ENCODE results near the gene PCGF3.

The PCGF3 gene

DNA sequence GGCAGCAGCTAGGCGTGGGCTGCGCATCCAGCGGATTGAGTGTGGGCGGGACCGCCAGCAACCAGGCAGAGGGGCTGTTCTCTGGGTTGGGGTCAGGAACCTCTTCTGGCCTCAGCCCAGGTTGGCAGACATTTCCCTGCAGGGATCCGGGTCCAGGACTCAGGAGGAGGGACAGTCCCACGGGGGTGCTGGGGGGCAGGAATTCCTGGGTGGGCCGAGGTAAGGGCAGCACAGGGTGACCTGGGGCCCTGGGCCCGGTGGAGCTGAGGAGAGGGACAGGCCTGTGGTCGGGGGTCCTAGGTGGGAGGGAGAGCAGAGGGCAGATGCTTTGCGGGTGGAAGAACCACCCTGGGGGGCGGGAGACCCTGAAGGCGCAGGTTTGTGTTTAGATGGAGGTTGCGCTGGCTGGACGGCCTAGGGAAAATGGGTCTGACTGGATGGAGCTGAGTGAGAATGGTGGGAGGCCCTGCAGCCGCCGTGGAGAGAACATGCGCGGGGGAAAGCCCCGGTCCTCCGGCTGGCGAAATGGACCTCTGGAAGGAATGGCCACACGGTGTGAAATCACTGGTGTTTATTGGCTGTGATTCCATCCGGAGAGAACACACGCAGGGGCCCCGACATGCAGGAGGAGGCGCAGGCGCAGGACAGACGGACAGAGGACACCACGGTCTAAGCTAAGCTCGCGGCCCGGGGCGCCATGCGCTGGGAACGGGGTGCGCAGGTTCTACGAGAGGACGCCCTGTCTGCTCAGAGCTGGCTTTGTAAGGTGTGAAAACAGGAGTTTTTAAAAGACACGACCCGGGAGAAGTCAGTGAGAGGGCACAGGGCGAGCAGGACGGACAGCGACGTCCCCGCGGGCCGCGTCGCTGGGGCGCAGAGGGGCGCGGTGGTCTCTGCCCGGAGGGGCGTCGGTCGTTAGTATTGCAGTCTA is 79.0 kb downstream of the PCGF3 start:
- DNase-seq, result no peak

DNA sequence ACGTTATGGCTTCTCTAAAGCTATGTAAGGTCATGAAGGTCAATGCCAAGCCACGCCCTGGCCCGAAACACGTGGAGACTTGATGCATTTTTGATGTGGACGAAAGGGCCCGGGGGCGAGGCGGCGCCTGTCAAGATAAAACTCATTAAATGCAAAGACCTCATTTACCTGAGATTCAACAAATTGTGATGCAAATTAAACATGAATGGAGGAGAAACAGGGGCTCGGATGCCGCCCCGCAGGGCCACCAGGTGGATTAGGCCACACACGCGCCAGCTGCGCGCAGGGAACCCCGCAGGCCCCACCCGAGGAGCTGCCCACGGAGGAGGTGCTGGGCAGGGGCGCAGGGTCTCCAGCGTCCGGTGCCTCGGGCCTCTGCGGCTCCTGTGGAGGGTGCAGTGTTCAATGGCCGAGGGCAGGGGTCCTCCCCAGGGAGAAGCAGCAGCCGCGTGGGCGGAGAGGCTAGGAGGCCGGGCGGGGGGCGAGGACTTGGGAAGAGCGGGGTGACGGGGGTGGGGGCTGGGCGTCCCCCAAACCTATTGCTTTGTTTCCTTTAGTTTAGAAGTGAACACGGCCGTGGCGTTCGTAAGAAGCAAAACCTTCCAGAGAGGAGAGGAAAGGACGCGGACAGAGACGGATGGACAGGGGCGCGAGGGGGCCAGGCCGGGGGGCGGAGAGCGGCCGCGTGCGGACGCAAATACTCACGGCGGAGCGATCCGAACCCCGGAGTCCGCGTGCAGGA is 79.9 kb downstream of the PCGF3 start:
- no peak for DNase-seq

DNA sequence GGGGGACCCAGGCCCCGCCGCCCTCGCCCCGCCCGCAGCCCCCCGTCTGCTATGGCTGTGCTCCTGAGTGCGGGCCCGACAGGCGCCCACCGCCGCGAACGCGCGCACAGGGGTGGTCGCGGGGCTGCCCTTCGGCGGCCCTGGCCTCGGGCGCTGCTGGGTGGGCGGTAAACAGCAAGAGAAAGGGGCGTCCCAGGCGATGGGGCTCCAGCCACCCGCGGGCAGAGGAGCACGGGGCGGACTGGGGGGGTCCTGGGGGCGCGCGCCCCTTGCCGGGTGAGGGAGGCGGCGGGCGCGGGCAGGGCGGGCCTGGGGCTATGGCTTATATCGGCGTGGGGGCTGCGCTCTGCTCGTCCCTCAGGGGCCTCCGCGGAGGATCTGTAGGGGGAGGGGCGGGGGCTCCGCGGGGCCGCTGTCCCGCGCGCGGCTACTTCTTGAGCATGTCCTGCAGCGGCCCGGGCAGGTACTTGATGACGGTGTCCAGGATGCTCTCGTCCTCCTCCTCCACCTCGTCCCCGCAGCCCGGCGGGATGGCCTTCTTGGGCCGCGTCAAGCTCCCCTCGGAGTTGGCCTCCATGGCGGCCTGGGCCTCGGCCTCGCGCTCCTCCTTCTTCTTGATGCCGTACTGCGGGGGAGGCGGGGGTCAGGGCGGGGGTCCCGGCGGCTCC is 80.6 kb downstream of the PCGF3 start:
- no peak for DNase-seq

DNA sequence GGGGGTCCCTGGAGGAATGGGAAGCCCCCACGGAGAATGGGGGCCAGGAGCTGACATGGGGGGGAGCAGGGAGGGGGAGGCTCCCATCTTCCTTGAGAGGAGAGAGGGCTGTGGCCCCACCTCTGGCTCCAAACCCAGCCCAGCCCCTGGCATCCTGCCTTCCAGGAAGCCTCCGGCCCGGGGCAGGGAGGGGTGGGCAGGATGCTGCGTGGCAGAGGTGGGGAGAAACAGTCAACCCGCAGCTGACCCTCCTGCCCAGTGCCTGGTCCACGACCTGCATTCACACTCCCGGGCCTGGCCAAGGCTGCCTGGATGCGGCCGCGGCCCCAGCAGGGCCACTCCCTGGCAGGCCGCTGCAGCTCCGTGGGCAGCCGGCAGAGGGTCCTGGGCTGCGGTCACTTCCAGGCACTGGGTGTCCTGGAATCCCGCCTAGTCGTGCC is 81.2 kb downstream of the PCGF3 start:
- no peak for DNase-seq

DNA sequence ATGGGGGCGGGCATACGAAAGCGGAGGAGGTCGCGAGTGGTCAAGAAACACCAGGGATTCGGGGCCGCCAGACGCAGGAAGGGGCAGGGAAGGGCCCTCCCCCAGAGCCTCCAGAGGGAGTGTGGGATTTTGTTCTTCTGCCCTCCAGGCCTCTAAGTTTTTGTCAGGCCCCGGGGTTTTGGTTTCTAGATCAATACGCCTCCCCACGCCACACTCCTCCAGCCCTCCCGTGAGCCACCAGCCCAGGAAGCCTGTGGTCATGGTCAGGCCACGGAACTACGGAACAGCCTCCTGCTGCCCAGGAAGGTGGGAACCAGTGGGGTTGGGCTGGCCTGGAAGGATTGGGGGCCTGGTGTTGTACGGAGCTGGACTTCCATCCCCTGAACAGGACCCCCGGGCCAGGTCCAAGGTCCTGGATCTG is 81.9 kb downstream of the PCGF3 start:
- DNase-seq, result no peak

DNA sequence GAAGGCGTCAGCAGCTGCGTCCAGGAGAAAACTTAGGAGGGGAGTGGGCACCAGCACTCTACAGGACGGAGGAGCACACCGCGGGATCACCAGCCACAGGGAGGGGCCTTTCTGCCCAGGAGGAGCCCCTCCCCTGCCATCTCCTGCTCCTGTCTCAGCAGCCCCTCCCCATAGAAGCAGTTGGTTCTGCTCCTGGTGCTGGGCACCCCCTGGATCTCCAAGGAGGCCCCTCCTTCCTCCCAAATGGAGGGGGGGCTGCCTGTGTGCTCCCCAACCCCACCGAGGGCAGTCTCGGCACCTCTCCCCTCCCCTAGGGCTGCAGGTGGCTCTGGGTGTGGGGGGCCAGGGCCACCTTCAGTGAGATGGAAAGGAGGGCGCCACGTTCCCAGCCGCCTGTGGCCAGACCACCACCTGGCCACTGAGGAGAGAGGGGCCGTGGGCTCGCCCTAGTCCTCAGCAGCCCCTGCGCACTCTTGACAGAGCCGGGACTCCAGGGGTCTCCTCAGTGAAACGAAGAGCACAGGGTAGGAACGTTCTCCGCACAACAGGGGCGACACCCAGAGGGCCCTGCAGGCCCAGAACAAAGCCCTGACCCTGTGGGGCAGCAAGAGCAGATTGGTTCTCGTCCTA is 82.5 kb downstream of the PCGF3 start:
- DNase-seq, result no peak

DNA sequence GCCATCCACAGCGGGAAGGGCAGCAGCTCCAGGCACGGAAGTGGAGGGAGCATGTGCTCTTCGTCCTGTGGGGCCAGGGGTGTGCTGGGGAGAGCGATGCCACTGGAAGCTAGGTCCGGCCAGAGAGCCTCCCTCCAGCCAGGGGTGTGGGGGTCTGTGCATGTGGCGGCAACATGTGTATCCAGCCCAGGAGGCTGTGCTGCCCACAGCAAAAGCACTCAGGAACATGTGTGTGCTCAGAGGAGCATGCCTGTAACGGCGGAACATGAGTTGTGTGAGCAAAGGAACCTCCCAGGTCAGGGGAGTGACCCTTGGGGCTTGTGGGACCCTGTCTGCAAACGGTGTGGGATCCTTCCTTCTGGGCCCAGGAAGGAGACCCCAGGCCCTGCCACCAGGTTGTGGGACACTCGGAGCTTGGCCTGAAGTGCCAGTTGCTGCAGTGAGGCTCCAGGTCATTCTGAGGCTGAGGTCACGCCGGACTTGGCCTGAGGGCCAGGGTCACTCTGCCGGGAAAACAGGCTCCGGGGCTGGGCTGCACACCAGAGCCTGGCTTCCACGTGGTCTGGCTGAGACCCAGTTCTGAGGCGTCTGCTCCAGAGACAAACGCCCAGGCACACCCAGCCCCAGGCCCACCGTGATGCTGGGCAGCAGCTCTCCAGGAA is 83.1 kb downstream of the PCGF3 start:
- DNase-seq, result no peak

DNA sequence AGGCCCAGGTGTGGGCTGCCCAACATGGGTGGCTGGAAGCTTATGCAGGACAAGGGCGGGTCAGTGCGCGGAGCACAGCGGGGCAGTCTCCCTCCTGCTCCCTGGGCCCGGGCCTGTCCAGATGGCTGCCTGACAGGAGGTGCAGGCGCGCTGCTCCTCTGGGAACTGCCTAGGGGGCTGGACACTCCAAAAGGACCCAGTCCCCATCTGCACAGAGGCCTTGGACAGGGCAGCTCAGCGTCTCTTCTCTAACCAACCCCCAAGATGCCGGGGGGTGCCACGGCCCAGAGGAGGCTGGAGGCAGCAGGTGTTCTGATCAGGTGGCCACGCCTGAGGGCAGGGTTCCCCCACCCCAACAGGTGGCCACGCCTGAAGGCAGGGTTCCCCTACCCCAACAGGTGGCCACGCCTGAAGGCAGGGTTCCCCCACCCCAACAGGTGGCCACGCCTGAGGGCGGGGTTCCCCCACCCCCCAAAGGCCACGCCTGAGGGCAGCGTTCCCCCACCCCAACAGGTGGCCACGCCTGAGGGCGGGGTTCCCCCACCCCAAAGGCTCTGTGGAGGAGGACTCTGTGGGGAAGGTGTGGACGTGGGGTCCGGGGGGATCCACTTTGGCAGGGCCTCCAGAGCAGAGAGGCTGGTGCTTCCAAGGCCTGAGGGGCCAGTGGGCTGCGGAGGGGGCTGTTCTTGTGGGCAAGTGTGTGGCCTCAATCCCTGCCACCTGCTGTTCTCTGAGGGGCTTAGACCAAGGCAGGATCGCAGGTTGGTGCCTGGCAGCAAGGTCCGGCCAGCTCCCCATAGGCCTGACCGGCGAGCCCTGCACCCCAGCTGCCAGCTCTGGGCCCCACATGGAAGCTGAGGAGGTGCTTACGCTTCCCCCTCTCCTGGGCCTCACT is 84.2 kb downstream of the PCGF3 start:
- no peak for DNase-seq

DNA sequence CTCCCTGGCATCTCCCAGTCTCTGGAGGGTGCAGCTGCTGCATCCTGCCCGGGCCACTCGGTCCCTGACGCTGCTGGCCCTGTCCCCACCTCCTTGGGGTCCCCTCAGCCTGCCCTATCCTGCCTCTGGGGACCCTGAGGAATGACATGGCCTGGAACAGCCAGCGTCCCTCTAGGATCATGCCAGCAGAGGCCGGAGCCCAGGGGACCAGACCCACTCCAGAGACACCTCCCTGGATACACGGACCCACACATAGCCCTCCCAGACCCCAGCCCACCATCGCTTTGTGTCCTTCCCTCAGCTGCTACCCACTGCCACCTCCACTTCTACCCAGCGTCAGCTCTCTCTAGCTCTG is 84.8 kb downstream of the PCGF3 start:
- no peak for DNase-seq

DNA sequence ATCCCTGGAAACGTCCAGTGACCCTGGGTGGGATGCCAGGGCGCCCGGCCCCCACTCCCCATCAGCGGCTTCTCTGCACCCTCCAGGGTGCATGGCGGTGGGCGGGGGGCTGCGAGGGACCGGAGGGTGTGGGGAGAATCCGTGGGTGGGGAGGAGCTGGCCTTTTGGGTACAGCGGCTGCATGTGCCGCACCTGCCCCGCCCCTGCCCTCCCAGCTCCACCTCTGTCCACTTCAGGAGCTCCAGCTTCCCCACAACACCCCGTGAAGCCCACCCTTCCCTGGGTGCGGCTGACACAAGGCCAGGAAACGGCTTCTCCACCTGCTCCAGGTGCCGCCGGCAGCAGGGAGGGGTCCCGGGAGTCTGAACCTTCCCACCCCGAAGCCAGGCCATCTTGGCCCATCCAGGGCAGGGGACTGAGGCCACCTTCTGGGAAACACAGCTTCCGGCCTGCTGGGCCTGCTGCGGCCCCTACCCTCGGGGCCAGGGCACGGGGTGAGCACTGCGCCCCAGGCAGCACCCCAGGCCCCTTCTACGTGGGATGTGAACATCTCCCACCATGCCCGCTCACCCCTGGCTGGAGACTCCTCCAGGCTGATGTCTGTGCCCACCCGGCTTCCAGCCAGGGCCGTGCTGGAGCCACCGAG is 85.7 kb downstream of the PCGF3 start:
- DNase-seq, result no peak

DNA sequence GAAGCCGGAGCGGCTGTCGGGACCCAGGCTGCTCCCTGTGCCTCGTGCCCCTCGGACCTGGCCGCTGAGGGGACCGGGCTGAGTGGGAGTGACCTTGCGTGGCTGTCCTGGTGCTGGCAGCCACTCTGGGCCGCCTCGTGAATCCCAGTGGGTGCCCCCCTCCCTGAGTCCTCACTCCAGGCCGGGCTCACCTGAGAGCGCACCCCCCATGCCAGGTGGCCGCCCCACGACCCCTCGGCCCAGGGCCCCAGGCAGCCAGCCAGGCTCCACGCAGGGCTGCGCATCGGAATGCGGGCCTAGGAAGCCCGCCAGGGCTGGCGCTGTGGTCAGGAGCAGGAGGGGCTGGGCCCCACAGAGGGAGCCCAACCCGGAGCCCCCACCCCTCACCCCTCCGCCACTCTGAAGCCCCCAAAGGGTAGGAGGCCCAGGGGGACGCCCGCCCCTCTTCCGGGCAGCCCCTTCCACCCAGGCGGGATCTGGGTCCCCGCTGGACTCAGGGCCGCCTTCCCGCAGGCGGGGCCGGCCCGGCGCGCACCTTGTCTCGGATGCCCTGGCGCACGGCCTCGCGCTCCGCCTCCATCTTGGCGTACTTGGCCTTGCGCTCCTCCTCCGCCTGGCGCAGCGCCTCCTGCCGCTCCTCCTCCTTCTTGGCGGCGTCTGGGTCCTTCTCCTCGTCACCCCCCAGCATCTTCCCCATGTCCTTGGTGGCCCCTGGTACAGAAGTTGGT is 86.4 kb downstream of the PCGF3 start:
- no peak for DNase-seq

DNA sequence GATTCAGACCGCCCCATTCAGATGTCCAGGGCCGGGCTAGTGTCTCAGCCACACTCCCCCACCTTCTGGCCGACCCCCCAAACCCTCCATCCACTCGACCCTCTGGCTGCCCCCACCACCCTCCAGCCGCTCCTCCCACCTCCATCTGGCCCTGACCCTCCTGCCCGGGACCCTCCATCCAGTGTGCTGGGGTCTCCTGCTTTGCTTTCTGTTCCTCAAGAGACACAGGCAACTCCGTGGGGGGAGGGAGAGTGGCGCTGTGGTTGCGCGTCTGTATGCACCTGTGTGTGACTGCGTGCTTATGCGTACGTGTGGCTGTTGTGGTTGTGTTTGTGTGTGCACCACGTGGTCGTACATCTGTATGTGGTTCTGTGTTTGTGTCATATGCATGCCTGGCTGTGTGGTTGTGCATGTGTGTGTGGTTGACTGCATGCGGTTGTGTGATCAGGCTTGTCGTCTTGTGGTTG is 87.0 kb downstream of the PCGF3 start:
- DNase-seq, result no peak

DNA sequence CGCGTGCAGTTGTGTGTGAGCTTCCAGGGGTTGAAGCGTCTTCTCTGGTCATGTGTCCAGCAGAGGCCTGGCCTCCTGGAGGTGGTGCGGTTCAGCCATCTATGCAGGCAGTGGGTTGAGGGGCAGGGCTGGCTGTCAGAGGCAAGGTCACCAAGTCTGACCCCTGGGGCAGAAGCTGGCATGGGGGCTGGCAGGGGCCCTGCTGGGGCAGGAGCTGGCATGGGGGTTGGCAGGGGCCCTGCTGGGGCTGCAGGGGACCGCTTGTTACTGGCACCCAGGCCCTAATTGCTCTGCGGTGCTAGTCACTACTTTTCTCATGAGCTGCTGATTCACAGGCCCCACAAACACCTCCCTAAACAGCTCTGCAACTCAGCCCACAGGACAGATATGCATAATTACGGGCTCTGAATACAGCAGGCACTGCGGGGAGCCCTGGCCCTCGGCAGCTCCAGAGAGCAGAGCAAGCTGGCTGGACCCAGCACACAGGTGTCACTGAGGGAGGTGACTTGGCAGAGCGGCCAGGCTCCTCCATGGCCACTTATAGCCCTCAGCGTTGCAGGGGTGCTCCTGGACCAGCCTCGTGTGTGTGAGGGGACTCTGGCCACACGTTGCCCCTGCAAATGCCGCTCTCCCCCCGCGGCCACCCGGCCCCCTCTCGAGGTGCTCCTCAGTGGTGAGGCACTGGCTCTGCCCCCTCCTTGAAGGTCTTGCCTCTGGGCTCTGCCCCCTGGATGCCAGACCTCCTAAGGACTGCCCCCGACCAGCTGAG is 87.6 kb downstream of the PCGF3 start:
- DNase-seq, result no peak

DNA sequence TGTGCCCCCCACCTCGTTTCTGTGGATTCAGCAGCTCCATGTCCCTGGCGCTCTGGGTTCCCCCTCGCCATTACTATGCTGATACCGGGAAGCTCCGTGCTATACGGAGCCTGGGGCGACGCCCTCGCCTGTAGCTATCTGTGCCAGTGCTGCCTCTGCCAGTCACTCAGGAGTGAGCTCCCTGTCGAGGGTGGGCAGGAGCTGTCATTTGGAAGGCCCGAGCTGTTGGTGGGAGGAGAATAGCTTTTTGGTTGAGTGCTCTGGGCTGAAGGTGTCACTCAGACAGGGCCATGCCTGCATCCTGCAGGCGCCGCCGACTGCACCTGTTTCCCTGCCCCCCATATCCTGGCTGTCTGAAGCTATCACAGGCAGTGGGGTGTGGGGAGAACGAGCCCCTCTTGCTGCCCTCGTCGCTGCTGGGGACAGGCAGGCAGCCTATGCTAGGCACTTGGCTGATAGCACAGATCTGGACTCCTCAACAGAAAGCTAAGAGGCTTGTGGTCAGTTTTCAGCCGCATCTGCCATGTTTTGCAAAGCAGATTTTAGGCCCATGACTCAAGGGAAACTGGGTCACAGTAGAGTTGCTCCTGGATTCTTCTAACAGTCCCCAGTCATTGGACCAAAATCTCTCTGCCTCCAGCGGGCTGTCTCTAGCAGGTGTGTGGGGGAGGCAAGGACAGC is 88.4 kb downstream of the PCGF3 start:
- DNase-seq, result no peak

DNA sequence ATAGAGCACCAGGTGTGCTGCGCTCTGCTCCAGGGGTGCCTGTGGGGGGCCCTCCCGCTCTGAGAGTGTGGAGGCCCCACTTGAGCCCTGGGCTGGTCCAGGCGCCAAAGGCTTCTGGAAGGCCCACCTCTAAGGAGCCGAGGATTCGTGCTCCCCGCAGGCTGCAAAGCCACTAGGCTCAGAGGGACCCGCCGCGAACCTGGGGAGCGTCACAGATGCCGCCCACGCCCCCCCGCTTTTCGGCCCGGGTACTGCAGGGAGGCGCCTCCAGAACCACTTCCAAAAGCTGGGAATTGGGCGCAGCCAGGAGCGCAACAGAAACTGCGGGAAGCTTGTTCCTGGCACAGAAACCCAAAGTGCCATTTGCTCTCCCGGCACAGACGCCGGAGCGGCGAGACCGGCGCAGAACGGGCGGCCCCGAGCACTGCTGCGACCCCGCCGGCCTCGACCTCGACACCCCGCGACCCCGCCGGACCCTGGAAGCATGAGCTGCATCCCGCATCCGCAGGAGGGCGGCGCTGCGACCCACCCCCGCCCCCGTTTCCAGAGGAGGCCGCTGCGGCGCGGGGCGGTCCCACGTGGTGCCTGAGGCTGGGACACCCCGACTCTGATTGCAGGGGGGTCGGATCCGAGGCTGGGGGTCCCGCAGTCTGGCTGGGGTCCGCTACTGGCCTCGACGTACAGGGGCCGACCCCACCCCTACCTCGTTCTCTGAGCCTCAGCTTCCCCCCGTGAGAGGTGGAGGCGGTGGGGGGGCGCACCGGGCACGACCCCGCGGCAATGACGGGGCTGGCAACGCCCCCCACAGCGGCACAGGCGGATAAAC is 89.5 kb downstream of the PCGF3 start:
- DNase-seq, result no peak

DNA sequence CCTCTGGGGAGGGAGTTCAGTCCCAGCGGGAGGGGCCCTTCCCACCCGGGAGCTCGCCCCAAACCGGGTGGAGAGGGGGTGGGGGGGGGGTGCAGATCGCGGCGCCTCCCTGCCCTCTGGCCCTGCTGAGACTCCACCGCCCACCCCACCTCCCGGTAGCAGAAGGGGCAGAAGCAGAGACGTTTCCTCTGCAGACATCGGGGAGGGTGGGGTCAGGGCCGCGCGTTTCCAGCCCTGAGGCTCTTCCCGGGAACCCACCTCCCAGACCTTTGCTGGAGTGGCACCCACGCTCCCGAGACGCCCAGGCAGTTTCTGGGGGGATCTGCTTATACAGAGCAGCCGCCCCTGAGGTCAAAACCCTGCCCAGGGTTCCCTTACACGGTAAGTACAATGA is 90.1 kb downstream of the PCGF3 start:
- no peak for DNase-seq

DNA sequence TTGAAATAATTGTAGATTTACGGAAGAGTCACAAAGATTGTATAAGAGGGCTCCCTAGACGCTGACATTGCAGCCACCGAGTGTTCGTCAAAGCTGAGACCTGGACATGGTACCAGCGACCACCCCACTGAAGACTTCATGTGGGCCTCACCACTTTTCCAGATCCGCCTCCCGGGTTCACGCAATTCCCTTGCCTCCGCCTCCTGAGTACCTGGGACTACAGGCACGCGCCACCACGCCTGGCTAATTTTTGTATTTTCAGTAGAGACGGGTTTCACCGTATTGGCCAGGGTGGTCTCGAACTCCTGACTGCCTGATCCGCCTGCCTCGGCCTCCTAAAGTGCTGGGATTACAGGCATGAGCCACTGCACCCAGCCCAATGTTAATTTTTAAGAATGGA is 90.6 kb downstream of the PCGF3 start:
- no peak for DNase-seq

DNA sequence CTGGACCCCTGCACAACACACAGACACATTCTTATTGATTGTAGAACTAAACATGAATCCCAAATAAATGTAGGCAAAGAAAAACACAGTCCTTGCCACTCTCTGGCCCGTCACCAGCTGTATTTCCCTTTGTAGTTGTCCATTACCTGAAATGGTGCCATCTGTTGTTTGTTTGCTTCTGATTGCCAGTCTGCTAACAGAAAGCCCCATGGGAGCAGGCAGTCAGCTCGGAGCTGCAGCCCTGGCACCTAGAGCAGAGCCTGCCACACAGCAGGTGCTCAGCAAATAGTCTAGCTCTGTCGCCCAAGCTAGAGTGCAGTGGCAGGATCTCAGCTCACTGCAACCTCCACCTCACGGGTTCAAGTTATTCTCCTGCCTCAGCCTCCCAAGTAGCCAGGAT is 91.4 kb downstream of the PCGF3 start:
- no peak for DNase-seq

Measured in fibroblast of skin of back (primary cell).